ENCODE results near the gene TPPP3. TPM values are rescaled to one million over a fixed set of nuclear protein-coding genes. Genes with fewer than 3 reads are reported as not detected.

The TPPP3 gene
- total RNA-seq, 1 experiment from 2014 or later: not detected

DNA sequence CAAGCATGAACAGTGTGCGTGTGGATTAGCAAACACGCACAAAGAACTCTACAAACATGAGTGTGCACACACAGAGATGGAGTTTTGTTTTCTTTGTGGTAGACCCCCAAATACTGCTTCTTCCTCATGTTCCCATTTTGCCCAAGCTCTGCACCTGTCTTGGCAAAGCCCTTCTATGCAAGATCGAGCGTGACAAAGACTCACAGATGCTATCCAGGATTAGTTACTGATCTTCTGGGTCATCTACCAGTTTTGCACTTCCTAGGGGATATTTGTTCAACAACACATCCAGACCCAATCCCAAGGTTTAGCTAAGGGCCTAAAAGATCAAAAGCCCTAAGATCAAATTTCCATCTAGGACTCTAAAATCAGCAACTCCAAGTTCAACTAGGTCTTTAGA is 50.7 kb downstream of the TPPP3 start:
- no peak for DNase-seq (ENCODE audit: low spot score)

DNA sequence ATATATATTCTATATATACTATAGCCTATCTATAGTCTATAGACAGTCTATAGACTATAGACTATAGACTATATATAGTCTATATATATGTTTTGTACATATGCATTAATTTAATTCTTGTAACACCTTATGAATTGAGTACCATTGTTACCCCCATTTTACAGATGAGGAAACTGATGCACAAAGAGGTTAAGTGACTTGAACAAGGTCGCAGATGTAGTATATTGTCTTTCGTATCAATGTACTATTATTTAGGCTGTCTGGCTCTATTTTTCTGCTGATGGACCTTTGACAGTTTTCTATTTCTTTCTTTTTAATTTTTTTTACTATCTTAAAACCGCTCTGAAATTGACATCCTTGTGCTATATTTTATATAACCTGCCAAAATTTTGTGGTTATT is 52.0 kb downstream of the TPPP3 start:
- DNase-seq (ENCODE audit: low spot score): no peak

Other genes starting within 250 kb of the TPPP3 start
- gene B3GNT9, start 242.5 kb downstream of the TPPP3 start, total RNA-seq (2014; rRNA removed; shearing (Covaris generic)): 21.2 and 21.6 TPM in 2 replicates
- gene TRADD, start 233.6 kb downstream of the TPPP3 start, total RNA-seq (2014; rRNA removed; shearing (Covaris generic)): 13.6 and 17.9 TPM in 2 replicates
- 1.3 and 3.3 TPM in 2 replicates for gene FBXL8, start 233.5 kb downstream of the TPPP3 start, total RNA-seq (2014; rRNA removed; shearing (Covaris generic))
- gene HSF4, start 228.8 kb downstream of the TPPP3 start, total RNA-seq (2014; rRNA removed; shearing (Covaris generic)): 0.50 TPM in 1 of 2 replicates, not detected in the other
- 39.4 and 47.9 TPM in 2 replicates for gene NOL3, start 223.0 kb downstream of the TPPP3 start, total RNA-seq (2014; rRNA removed; shearing (Covaris generic))
- gene MATCAP1, start 209.5 kb downstream of the TPPP3 start, total RNA-seq (2014; rRNA removed; shearing (Covaris generic)): 3.5 and 4.5 TPM in 2 replicates
- not detected in 2 replicates for gene EXOC3L1, start 203.4 kb downstream of the TPPP3 start, total RNA-seq (2014; rRNA removed; shearing (Covaris generic))
- 78.4 and 80.7 TPM in 2 replicates for gene E2F4, start 201.3 kb downstream of the TPPP3 start, total RNA-seq (2014; rRNA removed; shearing (Covaris generic))
- gene ELMO3, start 194.4 kb downstream of the TPPP3 start, total RNA-seq (2014; rRNA removed; shearing (Covaris generic)): 0.06 and 0.29 TPM in 2 replicates
- 31.1 and 38.4 TPM in 2 replicates for gene TMEM208, start 166.4 kb downstream of the TPPP3 start, total RNA-seq (2014; rRNA removed; shearing (Covaris generic))
- 18.4 and 21.2 TPM in 2 replicates for gene FHOD1, start 146.0 kb downstream of the TPPP3 start, total RNA-seq (2014; rRNA removed; shearing (Covaris generic))
- 0.81 and 1.4 TPM in 2 replicates for gene SLC9A5, start 144.5 kb downstream of the TPPP3 start, total RNA-seq (2014; rRNA removed; shearing (Covaris generic))
- 2.4 and 6.7 TPM in 2 replicates for gene PLEKHG4, start 114.0 kb downstream of the TPPP3 start, total RNA-seq (2014; rRNA removed; shearing (Covaris generic))
- gene KCTD19, start 66.8 kb downstream of the TPPP3 start, total RNA-seq (2014; rRNA removed; shearing (Covaris generic)): not detected in 2 replicates
- 0.79 TPM in 1 of 2 replicates, not detected in the other for gene LRRC36, start 66.7 kb downstream of the TPPP3 start, total RNA-seq (2014; rRNA removed; shearing (Covaris generic))
- gene ZDHHC1, start 23.0 kb upstream of the TPPP3 start, total RNA-seq (2014; rRNA removed; shearing (Covaris generic)): 3.0 and 3.2 TPM in 2 replicates
- 0.10 TPM in 1 of 2 replicates, not detected in the other for gene HSD11B2, start 37.6 kb upstream of the TPPP3 start, total RNA-seq (2014; rRNA removed; shearing (Covaris generic))
- gene ATP6V0D1, start 87.7 kb upstream of the TPPP3 start, total RNA-seq (2014; rRNA removed; shearing (Covaris generic)): 99.0 and 101 TPM in 2 replicates
- gene AGRP, start 90.0 kb upstream of the TPPP3 start, total RNA-seq (2014; rRNA removed; shearing (Covaris generic)): not detected in 2 replicates
- 10.4 and 11.0 TPM in 2 replicates for gene RIPOR1, start 135.3 kb upstream of the TPPP3 start, total RNA-seq (2014; rRNA removed; shearing (Covaris generic))
- 40.9 and 41.3 TPM in 2 replicates for gene CTCF, start 169.0 kb upstream of the TPPP3 start, total RNA-seq (2014; rRNA removed; shearing (Covaris generic))